Naive thymus-derived CD4-positive, alpha-beta T cell (primary cell): ENCODE data around the gene MTG2. TPM values are rescaled to one million over a fixed set of nuclear protein-coding genes. Genes with fewer than 3 reads are reported as not detected.

Experiments
- ATAC-seq: fragments of 150-1000 bp; cut with Tn5 transposase; 2 replicates; pipeline ENCODE4 v1.10.0; 2021; ENCODE audit warnings: mild to moderate bottlenecking, moderate library complexity
- CTCF ChIA-PET: fragments of 350-600 bp; sonication (Branson Sonifier 250); formaldehyde crosslinking; loops from one replicate; lab custom pipeline; 2021; ENCODE audit warnings: antibody characterized with exemption; lab: Charles Lee
- POLR2A ChIA-PET: fragments of 350-600 bp; sonication (Branson Sonifier 250); formaldehyde crosslinking; loops from one replicate; lab custom pipeline; 2021; ENCODE audit warnings: antibody characterized with exemption, inconsistent platforms; lab: Charles Lee
- DNase-seq, 9 donors: peaks; one replicate each; pipeline versions ENCODE4 v3.0.0 to v3.0.0-alpha.2; 2020 to 2022; ENCODE audit warnings: mixed read lengths in 1 of 9
- H3K27ac ChIP-seq: one replicate; pipeline ENCODE4 v1.7.0; 2013; ENCODE audit warnings: mild to moderate bottlenecking, low read depth, low read length, moderate library complexity
- H3K27me3 ChIP-seq, 2 donors: one replicate each; pipeline ENCODE4 v1.7.0; 2013; ENCODE audit warnings: low read length in 2 of 2, mild to moderate bottlenecking in 2 of 2, moderate library complexity in 2 of 2; ENCODE audit not compliant: control insufficient read depth in 2 of 2, insufficient read depth in 2 of 2
- H3K36me3 ChIP-seq, 3 experiments: 1 replicate in 2 of 3; 2 replicates in 1 of 3; pipeline ENCODE4 v1.7.0; 2013; ENCODE audit warnings: low read length in 3 of 3, mild to moderate bottlenecking in 3 of 3, moderate library complexity in 1 of 3; ENCODE audit not compliant: insufficient read depth in 3 of 3, control insufficient read depth in 2 of 3
- H3K4me1 ChIP-seq, 2 donors: one replicate each; pipeline ENCODE4 v1.7.0; 2013; ENCODE audit warnings: low read length in 2 of 2, mild to moderate bottlenecking in 2 of 2, moderate library complexity in 1 of 2; ENCODE audit not compliant: control insufficient read depth in 2 of 2, insufficient read depth in 2 of 2
- H3K4me3 ChIP-seq: 2 replicates; pipeline ENCODE4 v1.7.0; 2013; ENCODE audit warnings: mild to moderate bottlenecking, low read length
- H3K9me3 ChIP-seq, 3 experiments: 1 replicate in 2 of 3; 2 replicates in 1 of 3; pipeline ENCODE4 v1.7.0; 2013; ENCODE audit warnings: low read length in 3 of 3; ENCODE audit not compliant: control insufficient read depth in 2 of 3
- H3K27ac Mint-ChIP-seq, 9 donors: one replicate each; pipeline ENCODE4 v1.8.0; 2020 to 2022; ENCODE audit warnings: mixed read lengths in 9 of 9, mild to moderate bottlenecking in 8 of 9, moderate library complexity in 5 of 9, inconsistent platforms in 2 of 9
- H3K27me3 Mint-ChIP-seq, 5 donors: one replicate each; pipeline ENCODE4 v1.8.0; 2021 to 2022; ENCODE audit warnings: mixed read lengths in 5 of 5, mild to moderate bottlenecking in 1 of 5
- H3K36me3 Mint-ChIP-seq, 5 donors: one replicate each; pipeline ENCODE4 v1.8.0; 2020 to 2022; ENCODE audit warnings: mixed read lengths in 5 of 5, mild to moderate bottlenecking in 3 of 5, inconsistent platforms in 1 of 5
- H3K4me1 Mint-ChIP-seq, 7 donors: one replicate each; pipeline ENCODE4 v1.8.0; 2020 to 2022; ENCODE audit warnings: mixed read lengths in 7 of 7, mild to moderate bottlenecking in 3 of 7, inconsistent platforms in 1 of 7
- H3K4me3 Mint-ChIP-seq, 10 donors: one replicate each; pipeline ENCODE4 v1.8.0; 2020 to 2022; ENCODE audit warnings: mild to moderate bottlenecking in 10 of 10, mixed read lengths in 10 of 10, moderate library complexity in 6 of 10, inconsistent platforms in 2 of 10
- H3K9me3 Mint-ChIP-seq, 11 donors: one replicate each; pipeline ENCODE4 v1.8.0; 2020 to 2022; ENCODE audit warnings: mixed read lengths in 11 of 11, mild to moderate bottlenecking in 4 of 11, inconsistent platforms in 1 of 11, moderate library complexity in 1 of 11
- intact Hi-C, 2 donors: fragments of 100-400 bp; cut with micrococcal nuclease; formaldehyde crosslinking; loops; one replicate each; pipeline ENCODE4 v1.15.1; 2023
- polyA plus RNA-seq, 2 donors: library from polyadenylated mRNA; unstranded; fragments of 300-500 nt; fragmentation: Illumina TruSeq; gene quantifications; one replicate each; pipeline ENCODE4 v1.2.3, GENCODE V29; 2021
- total RNA-seq, 6 experiments: library from RNA in 5 of 6; stranded (reverse) in 5 of 6; gene quantifications; 1 replicate in 5 of 6; 2 replicates in 1 of 6; pipeline ENCODE4 v1.2.3 and lab custom pipeline; 2021 to 2026

The MTG2 gene
- total and polyA plus RNA-seq, 7 experiments from 2014 or later: 18.2 to 51.5 (median 31.8) TPM

GRCh38 chr20:62236200-62236599 is 53.4 kb downstream of the MTG2 start:
- H3K4me1 Mint-ChIP-seq: peaks cover 16 to 30% (median 24%) of the 10 kb centered on the region in 7 donors
- no peak for ATAC-seq
- H3K36me3 ChIP-seq: peaks cover 0 to 1% (median 0%) of the 10 kb centered on the region in 3 experiments
- POLR2A ChIA-PET: no interaction called here
- intact Hi-C loops: loop anchor here (5.0 kb wide), 3 partner anchors 146 to 866 kb away; partner anchors contain the start of gene SLCO4A1 (in 1 of the 2)
- peak overlapping the region in 1 of 9 donors; percentile 7 for H3K27ac Mint-ChIP-seq
- H3K4me3 Mint-ChIP-seq: no peak overlapping the region
- CTCF ChIA-PET: no interaction called here
- no peak for DNase-seq
- no peaks in the 10 kb centered on the region for H3K27me3 ChIP-seq
- peaks cover 0 to 2% (median 0%) of the 10 kb centered on the region in 11 donors for H3K9me3 Mint-ChIP-seq
- no peak overlapping the region for H3K27ac ChIP-seq
- H3K4me1 ChIP-seq: peaks cover 10 to 22% of the 10 kb centered on the region in 2 donors
- no peak overlapping the region for H3K4me3 ChIP-seq
- H3K27me3 Mint-ChIP-seq: peaks cover 0 to 5% (median 4%) of the 10 kb centered on the region in 5 donors
- peaks cover 0 to 4% (median 0%) of the 10 kb centered on the region in 5 donors for H3K36me3 Mint-ChIP-seq
- no peaks in the 10 kb centered on the region for H3K9me3 ChIP-seq

- H3K9me3 ChIP-seq: no peaks in the 10 kb centered on the region
- DNase-seq (no peak), ATAC-seq (no peak)
- H3K4me1 ChIP-seq: peaks cover 10 to 22% of the 10 kb centered on the region in 2 donors
- Mint-ChIP-seq H3K4me3 (peak overlapping the region in 1 of 10 donors; percentile 84), H3K9me3 (peaks cover 0 to 2% (median 0%) of the 10 kb centered on the region in 11 donors), H3K27me3 (peaks cover 0 to 5% (median 4%) of the 10 kb centered on the region in 5 donors), H3K36me3 (peaks cover 0 to 8% (median 0%) of the 10 kb centered on the region in 5 donors), H3K4me1 (peaks cover 22 to 37% (median 31%) of the 10 kb centered on the region in 7 donors), H3K27ac (peak overlapping the region in 1 of 9 donors; percentile 59)
- ChIA-PET POLR2A (interaction anchor here (1.3 kb wide), 1 partner anchor 64 kb away, joined by 4 read pairs; no protein-coding TSS in a partner anchor), CTCF (no interaction called here)
- no peak overlapping the region for H3K4me3 ChIP-seq
- H3K27me3 ChIP-seq: no peaks in the 10 kb centered on the region
- peaks cover 0 to 5% (median 0%) of the 10 kb centered on the region in 3 experiments for H3K36me3 ChIP-seq
- intact Hi-C loops: loop anchor here (5.0 kb wide), 3 partner anchors 145 to 865 kb away; partner anchors contain the start of gene SLCO4A1 (in 1 of the 2)
- peak overlapping the region; percentile 70 for H3K27ac ChIP-seq
Measured at GRCh38 chr20:62236766-62237513, 54.1 kb downstream of the MTG2 start.

GRCh38 chr20:62237514-62237800 is 54.6 kb downstream of the MTG2 start:
- Histone ChIP-seq H3K36me3 (peaks cover 0 to 10% (median 0%) of the 10 kb centered on the region in 3 experiments), H3K9me3 (no peaks in the 10 kb centered on the region), H3K27me3 (no peaks in the 10 kb centered on the region), H3K27ac (peak overlapping the region; percentile 70), H3K4me3 (peak overlapping the region; percentile 39), H3K4me1 (peaks cover 10 to 22% of the 10 kb centered on the region in 2 donors)
- Mint-ChIP-seq H3K36me3 (peaks cover 0 to 8% (median 0%) of the 10 kb centered on the region in 5 donors), H3K4me1 (peaks cover 25 to 42% (median 34%) of the 10 kb centered on the region in 7 donors), H3K9me3 (peaks cover 0 to 2% (median 0%) of the 10 kb centered on the region in 11 donors), H3K27me3 (peaks cover 0 to 5% (median 4%) of the 10 kb centered on the region in 5 donors), H3K27ac (peak overlapping the region; percentile 85 to 97 (median 94)), H3K4me3 (peak overlapping the region; percentile 75 to 90 (median 83))
- intact Hi-C loops: loop anchor here (5.0 kb wide), 3 partner anchors 145 to 865 kb away; partner anchors contain the start of gene SLCO4A1 (in 1 of the 2)
- ChIA-PET POLR2A (interaction anchor here (1.3 to 1.5 kb wide), 2 partner anchors 63 to 94 kb away, joined by 4 to 5 read pairs; partner anchors contain the start of genes PSMA7 and SS18L1), CTCF (no interaction called here)
- DNase-seq: no peak
- ATAC-seq: no peak

GRCh38 chr20:62237801-62238568 is 55.2 kb downstream of the MTG2 start, which contains the start of gene OSBPL2:
Gene OSBPL2, plus strand, starts transcription at chr20:62238521. Its CDS starts 17,664 bp downstream, at chr20:62256185.
- Histone ChIP-seq H3K4me1 (peaks cover 10 to 22% of the 10 kb centered on the region in 2 donors), H3K9me3 (no peaks in the 10 kb centered on the region), H3K27me3 (no peaks in the 10 kb centered on the region), H3K36me3 (peaks cover 0 to 16% (median 0%) of the 10 kb centered on the region in 3 experiments), H3K4me3 (peak within 1 kb of the TSS; percentile 48), H3K27ac (peak within 1 kb of the TSS; percentile 79)
- intact Hi-C loops: loop anchor here (1.0 to 5.0 kb wide), 16 partner anchors 17 to 864 kb away; partner anchors contain the start of genes ADRM1 (in 2 of the 2), HRH3 (in 2 of the 2), PSMA7 (in 2 of the 2) and SS18L1 (in 2 of the 2)
- DNase-seq: peak; percentile 99 to 100 (median 100)
- H3K9me3 Mint-ChIP-seq: peaks cover 0 to 2% (median 0%) of the 10 kb centered on the region in 11 donors
- H3K27me3 Mint-ChIP-seq: peaks cover 0 to 5% (median 4%) of the 10 kb centered on the region in 5 donors
- peak within 1 kb of the TSS; percentile 82 to 90 (median 87) for H3K4me3 Mint-ChIP-seq
- CTCF ChIA-PET: no interaction called here
- ATAC-seq: peak; percentile 99
- H3K4me1 Mint-ChIP-seq: peaks cover 27 to 47% (median 39%) of the 10 kb centered on the region in 7 donors
- H3K36me3 Mint-ChIP-seq: peaks cover 0 to 12% (median 0%) of the 10 kb centered on the region in 5 donors
- peak within 1 kb of the TSS; percentile 85 to 97 (median 94) for H3K27ac Mint-ChIP-seq
- POLR2A ChIA-PET: interaction anchor here (1.3 to 1.5 kb wide), 2 partner anchors 63 to 95 kb away, joined by 4 to 5 read pairs; partner anchors contain the start of genes PSMA7 and SS18L1

GRCh38 chr20:62238569-62239277 is 55.9 kb downstream of the MTG2 start:
- peak in 3 of 9 donors; percentile 11 to 15 (median 11) for DNase-seq
- H3K4me1 ChIP-seq: peaks cover 10 to 22% of the 10 kb centered on the region in 2 donors
- Mint-ChIP-seq H3K27me3 (peaks cover 0 to 3% (median 2%) of the 10 kb centered on the region in 5 donors), H3K27ac (peak overlapping the region; percentile 46 to 90 (median 84)), H3K4me1 (peaks cover 27 to 49% (median 40%) of the 10 kb centered on the region in 7 donors), H3K9me3 (peaks cover 0 to under 1% (median 0%) of the 10 kb centered on the region in 11 donors), H3K36me3 (peaks cover 0 to 13% (median 0%) of the 10 kb centered on the region in 5 donors), H3K4me3 (peak overlapping the region; percentile 77 to 90 (median 84))
- peak overlapping the region; percentile 48 for H3K4me3 ChIP-seq
- no peaks in the 10 kb centered on the region for H3K9me3 ChIP-seq
- peak overlapping the region; percentile 79 for H3K27ac ChIP-seq
- ChIA-PET POLR2A (interaction anchor here (1.3 to 1.5 kb wide), 2 partner anchors 62 to 96 kb away, joined by 4 to 5 read pairs; partner anchors contain the start of genes PSMA7 and SS18L1), CTCF (no interaction called here)
- H3K27me3 ChIP-seq: no peaks in the 10 kb centered on the region
- intact Hi-C loops: loop anchor here (1.0 to 5.0 kb wide), 16 partner anchors 18 to 864 kb away; partner anchors contain the start of genes ADRM1 (in 2 of the 2), HRH3 (in 2 of the 2), PSMA7 (in 2 of the 2) and SS18L1 (in 2 of the 2)
- ATAC-seq: no peak
- H3K36me3 ChIP-seq: peaks cover 0 to 19% (median 0%) of the 10 kb centered on the region in 3 experiments
